IPS DF 19.7 (cell line): ENCODE data around the gene PTN.
"Not testable (repeated sequence)": the region's sequence is repeated elsewhere in the genome, so short reads cannot be mapped to it uniquely, and the experiment has no call there.

ENCODE experiments used
- DNase-seq: peaks from one replicate; pipeline ENCODE4 v3.0.0-alpha.2; 2013; ENCODE audit warnings: low read depth, low spot score

Gene PTN

GRCh38 chr7:137268001-137268865, 75.3 kb downstream of the PTN start:
- not testable (repeated sequence) for DNase-seq

- no peak for DNase-seq
Measured at GRCh38 chr7:137266764-137267163, 76.8 kb downstream of the PTN start.

GRCh38 chr7:137265480-137265879, 78.1 kb downstream of the PTN start:
- DNase-seq = not testable (repeated sequence)

- DNase-seq = no peak
Measured at GRCh38 chr7:137262599-137262998, 80.9 kb downstream of the PTN start.

GRCh38 chr7:137258552-137258951, 85.0 kb downstream of the PTN start:
- no peak for DNase-seq

- DNase-seq = no peak
Measured at GRCh38 chr7:137254766-137255165, 88.8 kb downstream of the PTN start.

- DNase-seq = no peak
Measured at GRCh38 chr7:137245890-137246289, 97.6 kb downstream of the PTN start.

GRCh38 chr7:137245186-137245585, 98.3 kb downstream of the PTN start:
- no peak for DNase-seq

- no peak for DNase-seq
Measured at GRCh38 chr7:137243741-137244140, 99.8 kb downstream of the PTN start.

- no peak for DNase-seq
Measured at GRCh38 chr7:137242616-137243015, 100.9 kb downstream of the PTN start.

GRCh38 chr7:137241655-137242360, 101.7 kb downstream of the PTN start:
- no peak for DNase-seq

GRCh38 chr7:137239186-137239585, 104.3 kb downstream of the PTN start:
- DNase-seq = not testable (repeated sequence)

GRCh38 chr7:137235434-137235833, 108.1 kb downstream of the PTN start:
- DNase-seq = no peak

- no peak for DNase-seq
Measured at GRCh38 chr7:137231167-137231566, 112.4 kb downstream of the PTN start.

GRCh38 chr7:137221467-137221866, 122.1 kb downstream of the PTN start:
- DNase-seq = no peak

GRCh38 chr7:137213744-137214143, 129.8 kb downstream of the PTN start:
- DNase-seq = no peak

- no peak for DNase-seq
Measured at GRCh38 chr7:137209151-137209817, 134.2 kb downstream of the PTN start.

GRCh38 chr7:137206770-137207169, 136.8 kb downstream of the PTN start:
- DNase-seq = no peak

GRCh38 chr7:137204246-137204645, 139.3 kb downstream of the PTN start:
- DNase-seq = no peak

- no peak for DNase-seq
Measured at GRCh38 chr7:137203351-137203750, 140.2 kb downstream of the PTN start.

- DNase-seq = no peak
Measured at GRCh38 chr7:137196648-137197047, 146.9 kb downstream of the PTN start.

GRCh38 chr7:137195996-137196395, 147.5 kb downstream of the PTN start:
- DNase-seq = no peak
